Omental fat pad (tissue), 4 donors: ENCODE data around the gene RYR2. TPM values are rescaled to one million over a fixed set of nuclear protein-coding genes. Genes with fewer than 3 reads are reported as not detected.

Experiments used
- ATAC-seq: fragments of 150-250 bp; one replicate; pipeline ENCODE4 v1.9.1; 2016; ENCODE audit warnings: mild to moderate bottlenecking, moderate library complexity; ENCODE audit not compliant: low FRiP score
- DNase-seq: peaks from one replicate; pipeline ENCODE4 v3.0.0-alpha.2; 2019; ENCODE audit warnings: low spot score
- total RNA-seq, 4 donors: library from RNA; depleted of rRNA; stranded (reverse); fragments of >200 nt; gene quantifications; one replicate each; pipeline ENCODE4 v1.1.0, GENCODE V29; 2016
- TF ChIP-seq, protein P1 (sequence below), 3 donors: fragments of 450-650 bp; IDR thresholded peaks; one replicate each; pipeline ENCODE4 v1.5.1; 2016 to 2017; ENCODE audit warnings: antibody characterized with exemption in 3 of 3, mild to moderate bottlenecking in 3 of 3, moderate library complexity in 2 of 3

RYR2 gene
- total RNA-seq, 4 donors from 2014 or later: 0.19 to 2.4 (median 1.2) TPM

DNA sequence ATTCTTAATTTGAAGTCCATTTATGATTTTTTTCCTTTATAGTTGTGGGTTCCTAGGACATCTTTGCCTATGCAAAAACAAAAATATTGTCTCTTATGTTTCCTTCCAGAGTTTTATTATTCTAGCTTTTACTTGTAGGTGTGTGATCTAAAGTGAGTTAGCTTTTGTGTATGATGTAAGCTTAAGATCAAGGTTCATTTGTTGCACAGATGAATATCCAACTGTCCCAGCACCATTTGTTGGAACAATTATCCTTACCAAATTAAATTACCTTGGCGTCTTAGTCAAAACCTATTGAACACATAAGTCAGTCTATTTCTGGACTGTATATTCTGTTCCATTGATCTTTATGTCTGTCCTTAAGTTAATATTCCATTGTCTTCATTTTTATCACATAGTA lies 511.1 kb downstream of the RYR2 start:
- ATAC-seq (no peak), DNase-seq (no peak)

DNA sequence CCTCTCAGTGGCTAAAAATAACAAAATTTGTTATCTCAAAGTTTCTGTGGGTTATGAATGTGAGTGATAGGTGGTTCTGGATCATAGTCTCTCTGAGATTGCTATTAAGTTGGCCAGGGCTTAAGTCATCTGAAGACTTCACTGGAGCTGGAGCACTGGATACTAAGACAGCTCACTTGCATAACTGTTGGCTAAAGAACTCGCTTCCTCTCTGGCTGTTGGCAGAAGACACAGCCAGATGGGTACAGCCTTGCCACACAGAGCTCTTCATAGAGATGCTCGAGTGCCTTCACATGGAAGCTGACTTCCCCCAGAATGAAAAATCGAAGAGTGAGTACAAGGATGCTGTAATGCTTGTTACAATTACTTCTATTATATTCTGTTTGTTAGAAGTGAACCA lies 514.9 kb downstream of the RYR2 start:
- TF ChIP-seq, protein P1, sequence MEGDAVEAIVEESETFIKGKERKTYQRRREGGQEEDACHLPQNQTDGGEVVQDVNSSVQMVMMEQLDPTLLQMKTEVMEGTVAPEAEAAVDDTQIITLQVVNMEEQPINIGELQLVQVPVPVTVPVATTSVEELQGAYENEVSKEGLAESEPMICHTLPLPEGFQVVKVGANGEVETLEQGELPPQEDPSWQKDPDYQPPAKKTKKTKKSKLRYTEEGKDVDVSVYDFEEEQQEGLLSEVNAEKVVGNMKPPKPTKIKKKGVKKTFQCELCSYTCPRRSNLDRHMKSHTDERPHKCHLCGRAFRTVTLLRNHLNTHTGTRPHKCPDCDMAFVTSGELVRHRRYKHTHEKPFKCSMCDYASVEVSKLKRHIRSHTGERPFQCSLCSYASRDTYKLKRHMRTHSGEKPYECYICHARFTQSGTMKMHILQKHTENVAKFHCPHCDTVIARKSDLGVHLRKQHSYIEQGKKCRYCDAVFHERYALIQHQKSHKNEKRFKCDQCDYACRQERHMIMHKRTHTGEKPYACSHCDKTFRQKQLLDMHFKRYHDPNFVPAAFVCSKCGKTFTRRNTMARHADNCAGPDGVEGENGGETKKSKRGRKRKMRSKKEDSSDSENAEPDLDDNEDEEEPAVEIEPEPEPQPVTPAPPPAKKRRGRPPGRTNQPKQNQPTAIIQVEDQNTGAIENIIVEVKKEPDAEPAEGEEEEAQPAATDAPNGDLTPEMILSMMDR (IDR thresholded peaks at IDR 0.05): no peak
- ATAC-seq (no peak), DNase-seq (no peak)

More for the DNA sequence above, 511.1 kb downstream of the RYR2 start:
- TF ChIP-seq, protein P1 (IDR thresholded peaks at IDR 0.05): no peak

DNA sequence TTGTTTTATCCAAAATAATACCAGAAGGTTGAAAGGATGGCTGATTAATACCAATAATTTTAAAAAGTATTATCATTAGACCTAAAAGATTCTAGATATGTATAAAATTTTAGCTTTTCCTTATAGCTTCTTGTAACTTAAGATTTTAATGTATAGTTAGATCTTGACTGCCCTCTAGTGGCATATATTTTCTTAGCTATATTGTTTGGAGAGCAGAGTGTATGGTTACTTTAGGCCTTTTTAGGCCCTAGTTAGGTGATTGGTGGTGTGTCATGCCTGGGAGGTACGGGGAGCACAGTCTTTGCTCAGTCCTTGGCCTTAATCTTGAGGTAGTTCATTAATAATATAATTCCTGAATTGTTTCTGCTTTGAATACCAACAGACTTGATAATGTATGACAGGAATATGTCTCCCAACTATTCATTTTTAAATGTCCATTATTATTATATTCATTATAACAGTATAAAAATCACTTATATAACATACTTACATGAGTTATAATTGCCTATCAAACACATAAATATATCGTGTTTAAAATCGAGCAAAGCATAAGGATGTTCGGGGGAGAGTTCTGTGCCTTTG lies 520.3 kb downstream of the RYR2 start:
- DNase-seq (no peak), ATAC-seq (no peak)
- TF ChIP-seq, protein P1 (IDR thresholded peaks at IDR 0.05): no peak

DNA sequence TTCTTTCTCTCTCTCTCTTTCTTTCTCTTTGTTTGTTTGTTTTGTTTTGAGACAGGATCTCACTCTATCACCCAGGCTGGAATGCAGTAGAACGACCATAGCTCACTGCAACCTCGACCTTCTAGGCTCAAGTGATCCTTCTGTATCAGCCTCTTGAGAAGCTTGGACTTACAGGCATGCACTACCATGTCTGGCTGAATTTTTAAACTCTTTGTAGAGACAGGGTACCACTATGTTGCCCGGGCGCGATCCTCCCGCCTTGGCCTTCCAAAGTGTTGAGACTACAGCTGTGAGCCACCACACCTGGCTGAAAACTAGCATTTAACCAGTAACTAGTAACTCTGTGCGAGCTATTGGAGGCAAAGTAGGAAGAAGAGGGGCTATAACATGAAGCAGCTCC lies 523.3 kb downstream of the RYR2 start:
- TF ChIP-seq, protein P1 (IDR thresholded peaks at IDR 0.05): no peak
- ATAC-seq: no peak
- no peak for DNase-seq

DNA sequence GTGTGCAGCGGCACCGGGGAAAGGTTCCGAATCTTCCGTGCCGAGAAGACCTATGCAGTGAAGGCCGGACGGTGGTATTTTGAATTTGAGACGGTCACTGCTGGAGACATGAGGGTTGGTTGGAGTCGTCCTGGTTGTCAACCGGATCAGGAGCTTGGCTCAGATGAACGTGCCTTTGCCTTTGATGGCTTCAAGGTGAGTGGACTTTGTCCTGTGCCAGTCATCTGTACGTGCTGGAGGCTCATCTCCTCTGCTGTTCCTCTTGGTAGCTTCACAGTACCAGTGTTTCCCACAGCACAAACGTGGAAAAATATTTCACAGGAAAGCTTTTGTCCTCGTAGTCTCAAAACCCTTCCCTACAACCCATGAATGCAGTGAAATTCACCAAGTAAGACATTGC lies 524.6 kb downstream of the RYR2 start:
- ATAC-seq (no peak), DNase-seq (no peak)
- TF ChIP-seq, protein P1 (IDR thresholded peaks at IDR 0.05): no peak

DNA sequence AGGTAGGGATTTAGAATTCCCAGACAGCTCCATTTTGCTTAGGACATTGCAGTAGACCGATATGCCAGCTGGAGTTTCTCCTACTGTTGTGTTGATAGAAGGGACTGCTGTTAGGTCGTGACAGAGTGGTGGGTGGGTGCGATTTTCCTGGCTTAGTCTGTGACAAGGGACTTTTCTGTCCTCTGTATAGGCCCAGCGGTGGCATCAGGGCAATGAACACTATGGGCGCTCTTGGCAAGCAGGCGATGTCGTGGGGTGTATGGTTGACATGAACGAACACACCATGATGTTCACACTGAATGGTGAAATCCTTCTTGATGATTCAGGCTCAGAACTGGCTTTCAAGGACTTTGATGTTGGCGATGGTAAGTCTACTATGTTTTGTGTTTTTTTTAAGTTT lies 527.0 kb downstream of the RYR2 start:
- TF ChIP-seq, protein P1 (IDR thresholded peaks at IDR 0.05): no peak
- DNase-seq (no peak), ATAC-seq (no peak)

DNA sequence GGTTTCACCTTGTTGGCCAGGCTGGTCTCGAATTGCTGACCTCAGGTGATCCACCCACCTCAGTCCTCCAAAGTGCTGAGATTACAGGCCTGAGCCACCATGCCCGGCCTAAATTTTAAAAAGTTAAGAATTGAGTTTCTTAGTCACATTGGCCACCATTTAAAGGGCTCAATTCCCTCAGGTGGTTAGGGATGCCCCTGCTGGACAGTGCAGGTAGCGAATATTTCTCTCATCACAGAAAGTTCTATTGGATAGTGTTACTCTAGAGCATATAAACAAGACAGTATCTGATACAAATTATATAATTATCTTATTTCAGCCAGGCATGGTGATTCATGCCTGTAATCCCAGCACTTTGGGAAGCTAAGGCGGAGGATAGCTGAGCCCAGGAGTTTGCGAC lies 528.5 kb downstream of the RYR2 start:
- DNase-seq (no peak), ATAC-seq (no peak)
- TF ChIP-seq, protein P1 (IDR thresholded peaks at IDR 0.05): no peak
